Heart left ventricle (tissue), 13 donors: ENCODE measurements around the gene EFNA5.

Experiments
- POLR2A ChIP-seq, 2 donors: fragments of 450-650 bp; IDR thresholded peaks; one replicate each; pipeline ENCODE4 v1.6.1; 2017; ENCODE audit warnings: antibody characterized with exemption in 2 of 2, mild to moderate bottlenecking in 2 of 2, moderate library complexity in 2 of 2
- TF ChIP-seq, protein P1 (sequence below), 12 donors: fragments of 200-600 bp; sonication (generic) in 4 of 12; IDR thresholded peaks; one replicate each; pipeline versions ENCODE4 v1.5.0 to v1.8.0; 2018 to 2022; ENCODE audit warnings: antibody characterized with exemption in 12 of 12, mild to moderate bottlenecking in 5 of 12
- donor health status: ischemic (EF 13 %, LVEDD 7.1; RV severe dilation, severe dysfunction).
- donor health status: DM: no; HTN: yes; CAD: no.
- donor health status: DM: no; HTN: no; CAD: no.
- donor health status: ischemic (EF 25% LVEDD 6.9; RV normal size, moderate dysfunction).
- donor health status: ischemic (EF 25% LVEDD 5.7; RV mildly dilated, moderate dysfunction).
- donor health status: ischemic (EF 35%, LVEDD 5.7; RV mildly dilated, moderate dysfunction).
- donor health status: nonischemic (EF 11% LVEDD 7.7; RV severe dilation, severe dysfunction).
- donor health status: DM: yes; HTN: yes; CAD: no.
- donor health status: PGD.
- donor health status: ischemic (EF 29% LVEDD 5.4; RV normal size, mild dysfunction).
- donor health status: nonischemic (EF 23%, LVEDD 6.1; RV moderate dilation, normal function).

DNA sequence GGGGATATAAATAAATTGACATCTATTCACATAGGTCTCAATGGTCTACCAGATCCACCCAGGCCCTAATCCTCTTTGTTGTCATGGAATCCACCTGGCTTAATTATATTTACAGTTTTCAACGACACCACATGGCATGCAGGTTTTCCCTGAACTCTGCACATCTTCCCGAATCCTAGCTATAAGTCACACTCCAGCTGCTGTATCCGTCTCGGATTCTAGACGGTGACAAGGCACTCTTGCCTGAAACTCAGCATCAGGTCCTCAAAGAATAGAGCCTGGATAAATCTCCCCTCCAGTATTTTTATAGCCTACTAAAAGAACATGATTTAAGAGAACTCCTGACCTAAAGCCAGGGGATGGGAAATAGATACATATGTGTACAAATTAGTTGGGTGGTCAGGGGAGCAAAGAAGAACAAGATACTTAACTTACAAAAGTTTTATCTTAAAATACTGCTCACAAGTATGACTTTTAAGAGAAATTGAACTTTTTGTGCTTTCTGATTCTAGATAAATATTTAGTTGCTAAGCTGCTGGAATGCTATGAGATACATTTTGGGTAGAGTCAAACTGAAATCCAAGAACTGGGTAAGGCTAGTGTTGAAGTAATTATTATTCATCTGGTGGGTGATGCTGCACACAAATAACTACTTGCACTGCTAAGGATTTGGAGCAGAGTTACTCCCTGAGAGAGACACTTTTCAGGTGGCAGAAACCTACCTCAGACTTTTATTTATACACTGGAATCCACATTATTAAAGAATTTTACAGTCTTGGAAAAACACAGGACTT lies 187.3 kb downstream of the EFNA5 start:
- TF ChIP-seq, protein P1, sequence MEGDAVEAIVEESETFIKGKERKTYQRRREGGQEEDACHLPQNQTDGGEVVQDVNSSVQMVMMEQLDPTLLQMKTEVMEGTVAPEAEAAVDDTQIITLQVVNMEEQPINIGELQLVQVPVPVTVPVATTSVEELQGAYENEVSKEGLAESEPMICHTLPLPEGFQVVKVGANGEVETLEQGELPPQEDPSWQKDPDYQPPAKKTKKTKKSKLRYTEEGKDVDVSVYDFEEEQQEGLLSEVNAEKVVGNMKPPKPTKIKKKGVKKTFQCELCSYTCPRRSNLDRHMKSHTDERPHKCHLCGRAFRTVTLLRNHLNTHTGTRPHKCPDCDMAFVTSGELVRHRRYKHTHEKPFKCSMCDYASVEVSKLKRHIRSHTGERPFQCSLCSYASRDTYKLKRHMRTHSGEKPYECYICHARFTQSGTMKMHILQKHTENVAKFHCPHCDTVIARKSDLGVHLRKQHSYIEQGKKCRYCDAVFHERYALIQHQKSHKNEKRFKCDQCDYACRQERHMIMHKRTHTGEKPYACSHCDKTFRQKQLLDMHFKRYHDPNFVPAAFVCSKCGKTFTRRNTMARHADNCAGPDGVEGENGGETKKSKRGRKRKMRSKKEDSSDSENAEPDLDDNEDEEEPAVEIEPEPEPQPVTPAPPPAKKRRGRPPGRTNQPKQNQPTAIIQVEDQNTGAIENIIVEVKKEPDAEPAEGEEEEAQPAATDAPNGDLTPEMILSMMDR (IDR thresholded peaks at IDR 0.05): no peak
- TF ChIP-seq POLR2A (IDR thresholded peaks at IDR 0.05): no peak
